GM18505 (cell line): Measurements from ENCODE around the gene ERBB2.

Source experiments
- ATAC-seq: cut with Tn5 transposase; IDR thresholded peaks from one replicate; pipeline ENCODE4 v1.9.1; 2021; ENCODE audit not compliant: unreplicated experiment
- POLR2A ChIP-seq: IDR thresholded peaks from 4 replicates; pipeline ENCODE4 v1.6.1; 2011; ENCODE audit warnings: borderline replicate concordance; ENCODE audit not compliant: insufficient read depth, insufficient read length; ENCODE audit errors: extremely low read depth

Gene ERBB2

GRCh38 chr17:39750131-39751015, 50.5 kb downstream of the ERBB2 start:
- ATAC-seq, result no peak
- no peak for TF ChIP-seq POLR2A

DNA sequence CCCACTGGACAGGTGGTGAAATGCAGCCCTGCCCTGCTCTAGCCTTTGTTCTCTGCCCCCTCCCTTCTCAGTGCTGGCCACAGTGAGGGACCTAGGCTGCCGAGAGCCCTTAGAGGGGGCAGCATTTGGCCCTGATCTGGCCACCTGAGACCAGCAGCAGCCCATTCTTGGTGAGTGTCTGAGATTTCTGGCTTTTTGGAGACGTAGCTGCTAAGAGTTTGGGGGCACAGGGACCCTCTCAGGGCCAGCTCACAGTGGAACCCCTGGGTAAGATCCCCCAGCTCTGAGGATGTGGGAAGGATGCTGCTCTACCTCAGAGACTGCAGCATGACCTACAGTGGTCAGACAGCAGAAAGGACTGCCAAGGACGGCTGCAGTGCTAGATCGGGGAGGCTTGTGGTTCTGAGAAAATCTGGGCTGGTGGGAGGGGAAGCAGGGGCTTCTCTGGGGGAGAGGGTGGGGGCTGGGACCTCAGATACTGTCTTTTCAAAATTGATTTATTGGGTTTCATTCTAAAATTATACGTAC, 51.2 kb downstream of the ERBB2 start:
- ATAC-seq, result no peak

DNA sequence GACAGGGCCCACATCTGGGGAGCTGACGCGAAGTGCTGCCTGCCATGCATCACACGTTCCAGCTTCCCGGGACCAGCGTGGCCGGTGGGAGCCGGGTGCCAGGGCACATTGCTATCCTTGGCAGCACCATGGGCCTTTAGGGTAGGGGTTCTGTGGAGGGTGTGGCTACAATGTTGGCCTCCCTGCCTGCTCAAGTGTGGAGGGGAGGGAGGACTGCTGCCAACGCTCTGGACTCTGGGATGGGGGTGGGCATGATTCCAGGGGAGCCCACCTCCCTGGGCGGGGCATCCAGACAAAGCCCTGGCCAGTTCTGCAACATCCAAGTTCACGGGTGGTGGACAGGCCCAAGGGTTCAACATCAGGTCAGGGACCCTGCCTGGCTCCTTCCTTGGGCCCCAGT, 51.8 kb downstream of the ERBB2 start:
- ATAC-seq, result no peak
- TF ChIP-seq POLR2A, result no peak

More for the DNA sequence above, 51.2 kb downstream of the ERBB2 start:
- TF ChIP-seq POLR2A, result no peak

GRCh38 chr17:39752241-39752881, 52.5 kb downstream of the ERBB2 start:
- TF ChIP-seq POLR2A, result no peak
- ATAC-seq, result no peak

GRCh38 chr17:39753514-39754160, 53.8 kb downstream of the ERBB2 start:
- ATAC-seq, result peak; percentile 27

GRCh38 chr17:39754161-39754957, 54.5 kb downstream of the ERBB2 start:
- ATAC-seq, result peak; percentile 64
- TF ChIP-seq POLR2A, result peak; percentile 60

More at GRCh38 chr17:39753514-39754160, 53.8 kb downstream of the ERBB2 start:
- TF ChIP-seq POLR2A, result peak; percentile 63

DNA sequence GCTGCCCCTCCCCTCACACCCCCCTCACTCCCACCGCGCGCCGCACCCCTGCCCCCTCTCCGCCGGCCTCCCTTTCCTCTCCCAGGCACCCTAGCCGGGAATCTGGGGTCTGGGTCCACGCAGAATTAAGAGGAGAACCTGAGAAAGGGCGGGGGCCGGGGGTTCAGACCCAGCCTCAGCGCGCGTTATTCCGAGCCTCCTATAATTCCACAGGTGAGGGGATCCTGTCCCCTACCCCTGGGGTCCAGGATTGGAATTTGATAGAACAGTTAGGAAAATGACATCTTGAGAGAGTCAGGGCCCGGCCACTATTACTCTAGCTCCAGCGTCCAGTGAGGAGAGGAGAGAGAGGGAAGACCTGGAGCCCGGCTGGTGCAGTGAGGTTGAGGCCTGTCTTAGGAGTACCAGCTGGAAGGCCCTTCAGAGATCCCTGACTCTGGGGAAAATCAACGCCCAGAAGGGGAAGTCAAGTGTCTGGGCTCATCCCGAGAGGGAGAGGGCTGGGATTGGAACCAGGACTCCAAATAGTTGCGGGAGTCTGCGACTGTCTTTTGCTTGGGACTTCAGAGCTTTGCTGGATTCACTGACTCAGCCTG, 55.2 kb downstream of the ERBB2 start:
- ATAC-seq, result no peak
- no peak for TF ChIP-seq POLR2A

DNA sequence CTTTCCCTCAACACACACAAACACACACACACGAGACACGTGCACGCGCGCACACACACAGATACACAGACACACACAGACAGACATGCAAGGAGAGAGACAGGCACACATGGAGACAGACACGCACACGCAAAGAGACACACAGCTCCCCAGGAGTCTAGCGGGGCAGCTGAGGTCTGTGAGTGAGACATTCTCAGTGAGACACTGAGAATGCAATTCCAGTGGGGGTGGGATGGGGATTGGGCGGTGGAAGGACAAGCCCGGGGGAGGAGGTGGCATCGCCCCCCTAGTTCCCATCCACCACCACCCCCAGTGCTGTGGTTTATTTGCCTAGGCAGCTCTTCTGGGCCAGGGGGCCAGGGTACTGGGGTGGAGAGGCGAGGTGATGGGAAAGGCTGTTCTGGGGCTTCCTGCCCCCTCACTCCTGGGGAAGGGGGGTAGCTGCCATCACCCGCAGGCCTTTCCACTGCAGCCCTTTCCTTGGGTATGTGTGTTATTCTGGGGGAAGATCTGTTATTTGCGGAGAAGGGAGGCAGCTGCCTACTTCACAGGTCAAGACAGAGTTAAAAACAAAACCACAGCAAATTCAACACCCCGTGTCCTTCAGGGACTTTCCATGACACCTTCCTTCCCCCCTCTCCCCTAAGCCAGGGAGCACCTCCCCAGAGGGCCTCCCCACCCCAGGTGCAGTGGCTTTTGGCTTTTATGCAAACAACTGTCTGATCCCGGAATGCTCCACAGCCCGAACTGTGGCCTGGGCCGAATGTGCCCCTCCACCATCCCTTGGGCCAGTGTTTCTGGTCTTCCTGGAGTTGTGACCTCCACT, 55.9 kb downstream of the ERBB2 start:
- TF ChIP-seq POLR2A, result peak; percentile 39
- no peak for ATAC-seq

DNA sequence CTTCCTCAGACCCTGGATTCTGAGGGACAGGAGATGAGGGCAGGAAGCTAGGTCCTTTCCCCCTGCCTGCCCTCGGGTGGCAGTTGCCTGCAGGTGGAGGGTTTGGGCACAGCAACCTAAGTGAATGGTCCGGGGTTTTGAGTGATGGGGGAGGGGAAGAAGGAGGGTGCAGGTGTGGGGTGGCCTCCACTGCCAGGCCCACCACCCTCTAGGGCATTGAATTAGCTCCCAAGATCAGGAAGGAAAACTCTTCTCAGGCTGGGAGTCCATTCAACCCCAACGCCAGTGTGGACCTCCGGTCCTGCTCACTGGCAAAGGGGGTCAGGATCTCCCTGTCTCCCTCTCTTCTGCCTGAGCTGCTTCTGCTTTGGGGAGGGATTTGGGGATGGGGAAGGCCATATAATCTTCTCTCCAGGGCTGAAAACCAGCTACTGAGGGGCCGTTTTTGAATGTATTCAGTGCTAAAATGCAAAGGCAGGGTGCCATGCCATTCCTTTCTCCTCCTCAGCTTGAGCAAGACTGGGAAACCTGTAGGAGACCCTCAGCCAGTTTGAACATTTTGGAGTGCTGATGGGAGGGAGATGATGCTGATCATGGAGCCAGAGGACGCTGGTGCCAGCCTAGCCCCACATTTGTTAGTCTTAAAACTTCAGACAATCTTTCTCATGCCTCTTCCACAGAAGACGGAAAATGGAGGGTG, 56.7 kb downstream of the ERBB2 start:
- ATAC-seq, result no peak
- no peak for TF ChIP-seq POLR2A

DNA sequence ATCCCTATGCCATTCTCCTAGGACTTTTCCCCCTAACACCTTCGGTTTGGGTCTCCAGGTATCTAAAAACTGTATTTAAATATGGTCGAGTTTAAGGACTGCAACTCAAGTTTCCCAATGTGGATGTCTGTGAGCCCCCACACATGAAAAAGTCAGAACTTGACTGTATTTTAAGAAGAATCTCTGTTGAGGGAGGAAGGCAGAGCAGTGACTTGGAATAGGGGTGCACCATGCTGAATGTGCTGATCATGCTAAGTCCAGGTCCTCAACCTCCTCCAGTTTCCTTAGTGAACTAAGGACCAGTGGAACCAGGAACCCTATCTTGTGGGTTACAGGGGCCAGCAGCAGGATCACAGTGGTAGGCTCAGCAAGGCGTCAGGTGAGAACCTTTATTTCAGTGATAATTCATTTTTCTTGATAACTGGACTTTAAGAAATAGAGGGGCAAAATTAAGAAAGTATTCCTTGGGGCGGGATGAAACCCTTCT, 57.4 kb downstream of the ERBB2 start:
- no peak for ATAC-seq
- no peak for TF ChIP-seq POLR2A
